NCI-H2196 (cell line): ENCODE results near the gene PAX9.
"Not testable (repeated sequence)": the region's sequence is repeated elsewhere in the genome, so short reads cannot be mapped to it uniquely, and the experiment has no call there.

Experiments used
- DNase-seq: peaks from one replicate; lab custom pipeline; 2025; ENCODE audit not compliant: unreplicated experiment; lab: John Stamatoyannopoulos, UW

The PAX9 gene

GRCh38 chr14:36672095-36672494 is 10.4 kb downstream of the PAX9 start:
- DNase-seq: no peak

GRCh38 chr14:36674659-36675058 is 13.0 kb downstream of the PAX9 start:
- DNase-seq: no peak

- DNase-seq: no peak
Measured at GRCh38 chr14:36675581-36675980, 13.9 kb downstream of the PAX9 start.

GRCh38 chr14:36676236-36676635 is 14.6 kb downstream of the PAX9 start:
- no peak for DNase-seq

- DNase-seq: no peak
Measured at GRCh38 chr14:36682338-36682737, 20.7 kb downstream of the PAX9 start.

- DNase-seq: no peak
Measured at GRCh38 chr14:36683083-36683724, 21.5 kb downstream of the PAX9 start.

- DNase-seq: no peak
Measured at GRCh38 chr14:36684946-36685345, 23.3 kb downstream of the PAX9 start.

GRCh38 chr14:36690311-36691040 is 28.8 kb downstream of the PAX9 start:
- peak; percentile 19 for DNase-seq

GRCh38 chr14:36699420-36699819 is 37.8 kb downstream of the PAX9 start:
- DNase-seq: not testable (repeated sequence)

GRCh38 chr14:36700651-36701050 is 39.0 kb downstream of the PAX9 start:
- DNase-seq: no peak

- DNase-seq: no peak
Measured at GRCh38 chr14:36701132-36701531, 39.5 kb downstream of the PAX9 start.

GRCh38 chr14:36702474-36702873 is 40.8 kb downstream of the PAX9 start:
- no peak for DNase-seq

- no peak for DNase-seq
Measured at GRCh38 chr14:36707570-36707969, 45.9 kb downstream of the PAX9 start.

- no peak for DNase-seq
Measured at GRCh38 chr14:36713960-36714703, 52.5 kb downstream of the PAX9 start.

- DNase-seq: no peak
Measured at GRCh38 chr14:36716614-36717184, 55.0 kb downstream of the PAX9 start.

GRCh38 chr14:36717363-36717762 is 55.7 kb downstream of the PAX9 start:
- DNase-seq: no peak

- no peak for DNase-seq
Measured at GRCh38 chr14:36718216-36718615, 56.6 kb downstream of the PAX9 start.

GRCh38 chr14:36719823-36720222 is 58.2 kb downstream of the PAX9 start:
- no peak for DNase-seq

- no peak for DNase-seq
Measured at GRCh38 chr14:36720657-36721056, 59.0 kb downstream of the PAX9 start.

GRCh38 chr14:36721877-36722276 is 60.2 kb downstream of the PAX9 start:
- DNase-seq: no peak

GRCh38 chr14:36723530-36723929 is 61.9 kb downstream of the PAX9 start:
- no peak for DNase-seq

GRCh38 chr14:36724162-36724561 is 62.5 kb downstream of the PAX9 start:
- DNase-seq: no peak
